GM23338 (cell line): ENCODE data around the gene POU5F1.

Experiments
- CTCF ChIP-seq, 2 experiments: fragments of 200-600 bp in 1 of 2; sonication (generic) in 1 of 2; conservative IDR thresholded peaks; 2 replicates each; pipeline versions ENCODE4 v1.5.1 to v1.6.1; 2016 to 2017; ENCODE audit warnings: antibody characterized with exemption in 2 of 2, low read depth in 2 of 2, mild to moderate bottlenecking in 2 of 2, moderate library complexity in 1 of 2
- EZH2 ChIP-seq: fragments of 200-600 bp; sonication (generic); IDR thresholded peaks from one replicate; pipeline ENCODE4 v1.8.0; 2017; ENCODE audit warnings: antibody characterized with exemption, mild to moderate bottlenecking, low read depth; ENCODE audit not compliant: unreplicated experiment
- POLR2AphosphoS5 ChIP-seq: IDR thresholded peaks from 2 replicates; pipeline ENCODE4 v1.6.1; 2016; ENCODE audit warnings: antibody characterized with exemption, low read depth
- REST ChIP-seq: IDR thresholded peaks from one replicate; pipeline ENCODE4 v1.6.1; 2018; ENCODE audit warnings: antibody characterized with exemption; ENCODE audit not compliant: unreplicated experiment
- STAT1 ChIP-seq: IDR thresholded peaks from one replicate; pipeline ENCODE4 v1.6.1; 2016; ENCODE audit warnings: antibody characterized with exemption; ENCODE audit not compliant: unreplicated experiment

- TF ChIP-seq REST (no peak), CTCF (conservative IDR thresholded peaks at IDR 0.05; ENCODE audit: low read depth in 2 of 2) (peak in 1 of 2 experiments; percentile 16; a peak in 1 of 4 replicates), STAT1 (no peak), EZH2 (no peak), POLR2AphosphoS5 (no peak)
These were observed 27.2 kb upstream of the POU5F1 start for GRCh38 chr6:31197559-31198305.
